ENCODE data around the gene RGP1.

RGP1 gene

GRCh38 chr9:35748858-35749514 lies at the start of gene RGP1, which contains the start of gene GBA2:
Gene RGP1, plus strand, starts transcription at chr9:35749287. Its CDS starts 469 bp downstream, at chr9:35749756.
Gene GBA2, minus strand, starts transcription at chr9:35749228. Its CDS starts 524 bp downstream, at chr9:35748704.
- DNase-seq: peak; percentile 70

GRCh38 chr9:35700031-35700430 lies 49.1 kb upstream of the RGP1 start:
- DNase-seq: no peak

DNA sequence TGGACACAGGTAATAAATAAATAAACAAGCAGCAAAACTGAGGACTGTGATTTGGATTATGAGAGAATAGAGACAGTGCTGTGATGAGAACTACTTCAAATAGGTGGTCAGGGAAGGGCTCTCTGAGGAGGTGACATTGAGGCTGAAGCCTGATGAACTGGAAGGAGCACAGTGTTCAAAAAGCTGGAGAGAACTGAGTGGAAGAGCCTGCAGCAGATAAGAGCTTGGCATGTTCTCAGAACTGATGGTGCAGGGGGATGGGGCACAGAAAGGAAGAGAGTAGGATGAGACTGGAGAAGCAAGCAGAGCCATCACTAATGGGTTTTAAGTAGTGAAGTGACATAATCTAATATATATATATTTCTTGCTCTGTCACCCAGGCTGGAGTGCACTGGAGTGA lies 48.1 kb upstream of the RGP1 start:
- DNase-seq: no peak

DNA sequence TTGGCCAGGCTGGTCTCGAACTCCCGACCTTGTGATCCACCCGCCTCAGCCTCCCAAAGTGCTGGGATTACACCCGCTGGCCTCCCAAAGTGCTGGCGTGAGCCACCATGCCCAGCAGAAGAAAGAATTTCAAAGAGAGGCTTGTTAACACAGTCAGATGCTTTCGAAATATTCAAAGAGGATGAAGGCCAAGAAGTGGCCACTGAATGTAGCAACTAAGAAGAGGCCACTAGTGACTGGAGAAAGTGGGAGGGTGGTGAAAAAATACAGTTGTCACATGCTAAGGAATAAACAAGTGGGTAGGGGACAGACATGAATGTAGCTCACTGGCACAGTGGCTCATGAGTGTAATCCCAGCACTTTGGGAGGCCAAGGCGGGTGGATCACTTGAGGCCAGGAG lies 46.4 kb upstream of the RGP1 start:
- no peak for DNase-seq

GRCh38 chr9:35703906-35704672 lies 45.0 kb upstream of the RGP1 start:
- DNase-seq: no peak

DNA sequence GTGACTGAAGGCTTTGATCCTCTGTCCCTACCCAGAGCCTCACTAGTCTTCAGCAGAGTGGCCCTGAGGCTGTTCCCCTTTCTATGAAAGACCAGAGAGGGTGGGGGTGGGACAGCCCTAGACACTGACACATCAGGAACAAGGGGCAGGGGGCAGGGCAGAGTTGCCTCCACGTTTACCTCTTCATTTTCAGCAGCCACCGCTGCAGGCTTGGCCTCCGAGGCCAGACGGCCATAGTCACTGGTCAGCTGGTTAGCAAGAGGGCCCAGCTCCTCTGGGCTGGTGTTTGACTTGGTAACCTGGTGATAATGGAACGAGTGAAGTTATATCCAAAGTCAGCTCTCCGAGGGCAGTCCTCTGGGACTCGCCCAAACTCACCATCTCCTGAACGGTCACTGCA lies 43.7 kb upstream of the RGP1 start:
- DNase-seq: no peak

DNA sequence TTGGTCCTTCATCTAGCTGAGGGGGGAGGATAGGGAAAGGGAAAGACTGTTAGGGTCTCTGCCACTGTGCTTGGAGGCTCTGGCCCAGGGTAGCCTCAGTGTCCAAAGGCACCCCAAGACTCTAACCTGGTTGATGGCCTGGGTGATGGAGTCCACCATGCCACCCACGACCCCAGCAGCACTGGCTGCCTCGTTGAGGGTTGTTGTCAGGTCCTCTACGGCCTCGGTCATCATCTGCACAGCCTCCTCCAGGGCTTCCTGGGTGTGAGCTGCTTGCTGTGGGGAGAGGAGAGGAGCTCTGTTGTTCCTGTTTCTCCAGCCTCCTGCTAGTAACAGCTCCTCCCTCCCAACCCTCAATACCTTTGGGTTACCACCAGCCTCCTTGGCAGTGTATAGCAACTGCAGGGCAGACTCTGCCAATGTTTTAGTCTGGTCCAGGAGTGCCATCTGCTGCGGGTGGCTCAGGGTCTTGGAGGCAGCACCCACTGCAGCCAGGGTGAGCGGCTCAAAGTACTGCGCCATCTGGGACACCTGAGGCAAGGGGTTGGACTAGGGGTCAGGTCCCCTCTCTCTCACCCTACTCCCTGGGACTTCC lies 43.2 kb upstream of the RGP1 start:
- no peak for DNase-seq

DNA sequence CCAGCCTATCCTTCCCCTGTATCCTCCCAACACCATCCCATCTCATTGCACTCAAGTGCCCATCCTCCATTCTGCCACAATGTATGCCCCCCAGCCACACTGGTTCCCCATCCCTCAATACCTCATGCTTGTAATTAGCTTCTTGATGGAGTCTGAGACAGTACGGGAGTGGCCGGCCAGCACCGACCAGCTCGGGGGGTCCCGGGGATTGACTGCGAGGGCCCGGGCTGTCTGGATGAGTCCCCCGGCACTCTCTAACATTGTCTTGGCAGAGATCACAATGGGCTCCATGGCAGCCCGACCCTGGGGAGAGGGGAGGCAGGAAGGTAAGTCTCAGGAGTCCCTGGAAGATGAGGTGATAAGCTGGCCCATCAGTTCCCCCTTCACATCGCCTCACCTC lies 42.1 kb upstream of the RGP1 start:
- DNase-seq: no peak

DNA sequence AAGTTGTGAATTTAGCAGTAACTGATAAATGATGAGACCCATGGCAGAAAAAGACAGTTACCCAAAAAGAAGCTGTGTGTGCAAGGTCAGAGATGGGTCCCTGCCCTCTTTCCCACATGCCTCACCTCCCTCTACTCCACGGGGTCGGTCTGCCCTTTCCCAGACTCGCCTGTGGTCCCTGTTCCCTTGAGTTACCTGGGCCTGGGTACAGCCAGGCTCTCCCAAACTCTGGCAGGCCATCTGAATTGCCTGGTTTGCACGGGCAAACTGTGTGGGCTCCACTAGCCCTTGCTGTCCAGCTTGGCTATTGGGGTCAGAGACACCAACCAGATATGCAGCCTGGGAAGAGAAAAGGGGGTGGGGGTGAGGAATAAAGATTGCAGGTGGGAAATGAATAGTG lies 40.9 kb upstream of the RGP1 start:
- no peak for DNase-seq

- DNase-seq: no peak
Measured at GRCh38 chr9:35710818-35711500, 38.1 kb upstream of the RGP1 start.

GRCh38 chr9:35711501-35712428 lies 37.3 kb upstream of the RGP1 start:
- DNase-seq: no peak

DNA sequence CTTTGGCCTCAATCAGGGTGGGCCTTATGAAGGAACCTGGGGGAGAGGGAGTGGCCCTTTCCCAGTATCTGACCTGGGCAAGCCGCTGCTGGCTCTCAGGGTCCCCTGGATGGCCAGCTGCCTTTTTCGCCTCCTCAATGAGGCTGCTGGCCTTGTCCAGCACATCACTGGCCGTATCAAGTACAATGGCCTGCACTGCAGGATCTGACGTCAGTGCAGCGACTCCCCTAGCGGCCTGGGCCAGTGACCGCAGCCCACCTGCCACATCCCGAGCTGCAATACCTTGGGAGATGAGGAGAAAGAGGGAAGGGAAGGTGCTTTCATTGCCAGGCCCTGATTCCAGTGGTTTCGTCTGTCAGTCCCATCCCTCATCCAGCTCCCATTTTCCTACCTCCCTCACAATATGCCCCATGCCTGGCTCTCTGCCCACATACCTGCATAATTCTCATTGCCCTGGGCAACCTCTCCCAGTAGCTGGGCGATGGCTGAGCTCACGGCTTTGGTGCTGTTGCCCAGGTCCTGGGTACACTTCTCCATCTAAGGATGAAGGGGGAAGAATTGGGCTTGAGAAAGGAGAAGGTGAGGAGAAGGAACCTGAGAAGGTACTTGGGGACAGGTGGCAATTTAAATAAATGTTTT lies 36.2 kb upstream of the RGP1 start:
- no peak for DNase-seq

DNA sequence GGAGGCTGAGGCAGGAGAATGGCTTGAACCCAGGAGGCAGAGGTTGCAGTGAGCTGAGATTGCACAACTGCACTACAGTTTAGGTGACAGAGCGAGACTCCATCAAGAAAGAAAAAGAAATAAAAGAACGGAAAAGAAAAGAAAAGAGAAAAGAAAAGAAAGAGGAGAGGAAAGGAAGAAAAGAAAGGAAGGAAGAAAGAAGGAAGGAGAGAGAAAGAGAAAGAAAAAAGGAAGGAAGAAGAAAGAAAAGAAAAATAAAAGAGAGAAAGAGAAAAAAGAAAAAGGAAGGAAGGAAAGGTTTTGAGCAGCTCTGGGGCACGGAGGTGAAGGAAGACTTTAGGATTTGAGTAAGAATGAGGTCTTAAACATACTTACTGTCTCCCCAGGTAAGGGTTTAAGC lies 35.5 kb upstream of the RGP1 start:
- DNase-seq: no peak

GRCh38 chr9:35714123-35714522 lies 35.0 kb upstream of the RGP1 start:
- no peak for DNase-seq

GRCh38 chr9:35714579-35715252 lies 34.4 kb upstream of the RGP1 start:
- DNase-seq: no peak

GRCh38 chr9:35716230-35716629 lies 32.9 kb upstream of the RGP1 start:
- no peak for DNase-seq

GRCh38 chr9:35717132-35717870 lies 31.8 kb upstream of the RGP1 start:
- DNase-seq: no peak

- DNase-seq: no peak
Measured at GRCh38 chr9:35718721-35719511, 30.2 kb upstream of the RGP1 start.

DNA sequence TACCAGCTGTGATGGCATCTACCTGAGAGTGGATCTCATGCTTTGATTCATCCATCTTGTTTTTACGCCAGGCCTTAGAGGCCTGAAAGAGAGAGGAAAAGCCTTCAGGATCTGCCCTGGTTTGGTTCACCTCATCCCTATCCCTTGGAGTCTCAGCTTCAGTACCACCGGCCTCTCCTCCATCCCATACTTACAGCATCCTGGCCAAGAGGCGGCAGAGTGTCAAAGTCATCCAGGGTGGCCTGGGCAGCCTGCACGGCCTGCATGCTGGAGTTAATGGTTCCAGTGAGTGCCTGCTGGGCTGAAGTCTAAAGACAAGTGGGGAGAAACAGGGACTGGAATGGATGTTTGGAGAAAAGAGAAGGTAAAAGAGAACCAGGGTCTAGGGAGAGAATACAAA lies 29.5 kb upstream of the RGP1 start:
- DNase-seq: no peak

GRCh38 chr9:35723426-35723825 lies 25.7 kb upstream of the RGP1 start:
- no peak for DNase-seq
